Uterus (tissue), 2 donors: Measurements from ENCODE around the gene SKAP1.

Experiments
- CTCF ChIP-seq, 4 experiments: fragments of 200-600 bp in 2 of 4; fragments of 450-650 bp in 2 of 4; sonication (generic) in 2 of 4; IDR thresholded peaks; one replicate each; pipeline ENCODE4 v1.5.1; 2016 to 2019; ENCODE audit warnings: antibody characterized with exemption in 4 of 4, mild to moderate bottlenecking in 2 of 4, moderate library complexity in 1 of 4
- POLR2A ChIP-seq, 2 donors: fragments of 450-650 bp; IDR thresholded peaks; one replicate each; pipeline ENCODE4 v1.6.1; 2016; ENCODE audit warnings: antibody characterized with exemption in 2 of 2, mild to moderate bottlenecking in 1 of 2, moderate library complexity in 1 of 2

GRCh38 chr17:48223945-48224344, 206.1 kb downstream of the SKAP1 start:
- TF ChIP-seq CTCF (IDR thresholded peaks at IDR 0.05) (no peak), POLR2A (IDR thresholded peaks at IDR 0.05) (no peak)
